Ascending aorta (tissue), 2 donors: ENCODE measurements around the gene DUSP19. TPM values are rescaled to one million over a fixed set of nuclear protein-coding genes. Genes with fewer than 3 reads are reported as not detected.

Experiments used
- DNase-seq, 2 donors: peaks; one replicate each; pipeline ENCODE4 v3.0.0-alpha.2; 2019; ENCODE audit warnings: low spot score in 2 of 2
- H3K27ac ChIP-seq, 2 donors: fragments of 200-600 bp; sonication (generic); one replicate each; pipeline ENCODE4 v1.5.1; 2016 to 2017; ENCODE audit warnings: mild to moderate bottlenecking in 1 of 2
- H3K27me3 ChIP-seq: fragments of 200-600 bp; sonication (generic); one replicate; pipeline ENCODE4 v1.5.1; 2017
- H3K36me3 ChIP-seq, 2 donors: fragments of 200-600 bp; sonication (generic); one replicate each; pipeline ENCODE4 v1.5.1; 2016
- H3K4me1 ChIP-seq, 2 donors: fragments of 200-600 bp; sonication (generic); one replicate each; pipeline ENCODE4 v1.5.1; 2016 to 2017; ENCODE audit warnings: mild to moderate bottlenecking in 1 of 2
- H3K4me3 ChIP-seq, 2 donors: fragments of 200-600 bp; sonication (generic); one replicate each; pipeline ENCODE4 v1.5.1; 2016 to 2017; ENCODE audit warnings: mild to moderate bottlenecking in 1 of 2
- H3K9me3 ChIP-seq, 2 donors: fragments of 200-600 bp; sonication (generic); one replicate each; pipeline ENCODE4 v1.5.1; 2016
- CTCF ChIP-seq, 3 experiments: fragments of 200-600 bp in 2 of 3; fragments of 450-650 bp in 1 of 3; sonication (generic) in 2 of 3; IDR thresholded peaks; one replicate each; pipeline ENCODE4 v1.5.1; 2016 to 2019; ENCODE audit warnings: antibody characterized with exemption in 3 of 3, mild to moderate bottlenecking in 1 of 3, moderate library complexity in 1 of 3
- intact Hi-C: fragments of 100-400 bp; cut with DNase I; formaldehyde crosslinking; loops from one replicate; pipeline ENCODE4 v1.15.1; 2023
- total RNA-seq: library from RNA; depleted of rRNA; stranded (reverse); fragments of >200 nt; gene quantifications from one replicate; pipeline ENCODE4 v1.1.0, GENCODE V29; 2016

Gene DUSP19
- total RNA-seq, 1 donor from 2014 or later, result 1.3 TPM

GRCh38 chr2:183105402-183106134 is 27.0 kb downstream of the DUSP19 start:
- no peaks in the 10 kb centered on the region for H3K27me3 ChIP-seq
- H3K9me3 ChIP-seq, result no peaks in the 10 kb centered on the region
- no peaks in the 10 kb centered on the region for H3K36me3 ChIP-seq
- no peak for TF ChIP-seq CTCF (IDR thresholded peaks at IDR 0.05)
- intact Hi-C loops, result no loop called here
- H3K4me3 ChIP-seq, result no peak overlapping the region
- no peak overlapping the region for H3K27ac ChIP-seq
- no peak for DNase-seq
- H3K4me1 ChIP-seq, result no peaks in the 10 kb centered on the region

- Histone ChIP-seq H3K36me3 (no peaks in the 10 kb centered on the region), H3K27ac (no peak overlapping the region), H3K4me1 (no peaks in the 10 kb centered on the region), H3K4me3 (no peak overlapping the region), H3K9me3 (no peaks in the 10 kb centered on the region), H3K27me3 (no peaks in the 10 kb centered on the region)
- TF ChIP-seq CTCF (IDR thresholded peaks at IDR 0.05), result no peak
- intact Hi-C loops, result no loop called here
- no peak for DNase-seq
Measured at GRCh38 chr2:183112577-183112976, 34.0 kb downstream of the DUSP19 start.

- Histone ChIP-seq H3K27ac (no peak overlapping the region), H3K36me3 (no peaks in the 10 kb centered on the region), H3K4me1 (no peaks in the 10 kb centered on the region), H3K27me3 (no peaks in the 10 kb centered on the region), H3K9me3 (no peaks in the 10 kb centered on the region), H3K4me3 (no peak overlapping the region)
- no peak for DNase-seq
- no peak for TF ChIP-seq CTCF (IDR thresholded peaks at IDR 0.05)
- intact Hi-C loops, result no loop called here
Measured at GRCh38 chr2:183113630-183114029, 35.1 kb downstream of the DUSP19 start.

- intact Hi-C loops, result no loop called here
- Histone ChIP-seq H3K4me3 (no peak overlapping the region), H3K27me3 (no peaks in the 10 kb centered on the region), H3K4me1 (no peaks in the 10 kb centered on the region), H3K27ac (no peak overlapping the region), H3K9me3 (no peaks in the 10 kb centered on the region), H3K36me3 (no peaks in the 10 kb centered on the region)
- DNase-seq, result no peak
- no peak for TF ChIP-seq CTCF (IDR thresholded peaks at IDR 0.05)
Measured at GRCh38 chr2:183117226-183117625, 38.7 kb downstream of the DUSP19 start.

GRCh38 chr2:183123117-183123958 is 44.8 kb downstream of the DUSP19 start:
- H3K4me1 ChIP-seq, result peaks cover 0 to 7% of the 10 kb centered on the region in 2 donors
- no peak for DNase-seq
- intact Hi-C loops, result no loop called here
- H3K36me3 ChIP-seq, result no peaks in the 10 kb centered on the region
- peak overlapping the region; percentile 87 for H3K27ac ChIP-seq
- no peak for TF ChIP-seq CTCF (IDR thresholded peaks at IDR 0.05)
- peak overlapping the region; percentile 81 to 94 for H3K4me3 ChIP-seq
- H3K27me3 ChIP-seq, result no peaks in the 10 kb centered on the region
- no peaks in the 10 kb centered on the region for H3K9me3 ChIP-seq
